CD14-positive monocyte (primary cell): Measurements from ENCODE around the gene RASGRP2. TPM values are rescaled to one million over a fixed set of nuclear protein-coding genes. Genes with fewer than 3 reads are reported as not detected.

Experiments
- DNase-seq, 3 donors: peaks; one replicate each; pipeline ENCODE4 v3.0.0-alpha.2; 2011 to 2022
- H2AFZ ChIP-seq: 2 replicates; pipeline ENCODE4 v1.6.0; 2012; ENCODE audit warnings: mild to moderate bottlenecking, low read depth, low read length, inconsistent platforms; ENCODE audit not compliant: insufficient read depth, poor library complexity, severe bottlenecking
- H3K27ac ChIP-seq, 2 donors: 1 replicate in 1 of 2; 2 replicates in 1 of 2; pipeline ENCODE4 v1.5.1; 2012 to 2013; ENCODE audit warnings: low read length in 2 of 2, control low read depth in 1 of 2, inconsistent platforms in 1 of 2, low read depth in 1 of 2, mild to moderate bottlenecking in 1 of 2
- H3K27me3 ChIP-seq, 2 donors: one replicate each; pipeline versions ENCODE4 v1.6.0 to v1.6.1; 2011 to 2013; ENCODE audit warnings: low read length in 2 of 2; ENCODE audit not compliant: control insufficient read depth in 2 of 2, insufficient read depth in 2 of 2
- H3K36me3 ChIP-seq, 2 donors: replicated peaks in 1 of 2; 1 replicate in 1 of 2; 2 replicates in 1 of 2; pipeline versions ENCODE4 v1.5.1 to v1.6.1; 2012 to 2013; ENCODE audit warnings: low read length in 2 of 2, control low read depth in 1 of 2, inconsistent platforms in 1 of 2, mild to moderate bottlenecking in 1 of 2; ENCODE audit not compliant: insufficient read depth in 2 of 2, control insufficient read depth in 1 of 2
- H3K4me1 ChIP-seq, 2 donors: 1 replicate in 1 of 2; 2 replicates in 1 of 2; pipeline versions ENCODE4 v1.5.1 to v1.6.1; 2012 to 2013; ENCODE audit warnings: low read length in 2 of 2, control low read depth in 1 of 2, inconsistent platforms in 1 of 2, mild to moderate bottlenecking in 1 of 2, moderate library complexity in 1 of 2; ENCODE audit not compliant: insufficient read depth in 2 of 2, control insufficient read depth in 1 of 2
- H3K4me2 ChIP-seq: replicated peaks from 2 replicates; pipeline ENCODE3; 2012; ENCODE audit warnings: low read length, moderate library complexity, mild to moderate bottlenecking; ENCODE audit not compliant: poor library complexity, severe bottlenecking; ENCODE audit errors: extremely low read depth
- H3K4me3 ChIP-seq, 3 experiments: fragments of 200-600 bp in 1 of 3; sonication (generic) in 1 of 3; replicated peaks in 1 of 3; 1 replicate in 2 of 3; 2 replicates in 1 of 3; pipeline ENCODE4 v1.5.1; 2011 to 2013; ENCODE audit warnings: low read length in 3 of 3, mild to moderate bottlenecking in 3 of 3, control low read depth in 2 of 3, low read depth in 2 of 3, inconsistent platforms in 1 of 3, moderate library complexity in 1 of 3
- H3K79me2 ChIP-seq: 2 replicates; pipeline ENCODE4 v1.6.0; 2012; ENCODE audit warnings: mild to moderate bottlenecking, control low read depth, inconsistent platforms, low read length, moderate library complexity; ENCODE audit not compliant: insufficient read depth
- H3K9ac ChIP-seq: 2 replicates; pipeline ENCODE4 v1.6.0; 2017; ENCODE audit warnings: low read length, mild to moderate bottlenecking; ENCODE audit not compliant: insufficient read depth, poor library complexity, severe bottlenecking
- H3K9me3 ChIP-seq, 2 donors: replicated peaks in 1 of 2; 1 replicate in 1 of 2; 2 replicates in 1 of 2; pipeline versions ENCODE4 v1.5.1 to v1.6.1; 2012 to 2013; ENCODE audit warnings: low read length in 2 of 2, control low read depth in 1 of 2; ENCODE audit not compliant: control insufficient read depth in 1 of 2, insufficient read depth in 1 of 2
- H4K20me1 ChIP-seq: 2 replicates; pipeline ENCODE4 v1.6.0; 2012; ENCODE audit warnings: mild to moderate bottlenecking, low read length, control low read depth, moderate library complexity; ENCODE audit not compliant: insufficient read depth
- H3K27ac Mint-ChIP-seq, 7 donors: one replicate each; pipeline ENCODE4 v1.8.0; 2020; ENCODE audit warnings: mild to moderate bottlenecking in 7 of 7, mixed read lengths in 7 of 7, moderate library complexity in 6 of 7, inconsistent platforms in 2 of 7
- H3K27me3 Mint-ChIP-seq, 3 donors: one replicate each; pipeline ENCODE4 v1.8.0; 2021 to 2022; ENCODE audit warnings: low read depth in 3 of 3, mild to moderate bottlenecking in 3 of 3, mixed read lengths in 3 of 3, moderate library complexity in 3 of 3, inconsistent platforms in 1 of 3
- H3K36me3 Mint-ChIP-seq, 2 donors: one replicate each; pipeline ENCODE4 v1.8.0; 2020; ENCODE audit warnings: mixed read lengths in 2 of 2, inconsistent platforms in 1 of 2, mild to moderate bottlenecking in 1 of 2
- H3K4me1 Mint-ChIP-seq: one replicate; pipeline ENCODE4 v1.8.0; 2020; ENCODE audit warnings: mild to moderate bottlenecking, mixed read lengths
- H3K4me3 Mint-ChIP-seq, 2 donors: one replicate each; pipeline ENCODE4 v1.8.0; 2020; ENCODE audit warnings: mild to moderate bottlenecking in 2 of 2, mixed read lengths in 2 of 2, moderate library complexity in 1 of 2
- H3K9me3 Mint-ChIP-seq, 7 donors: one replicate each; pipeline ENCODE4 v1.8.0; 2020 to 2022; ENCODE audit warnings: mixed read lengths in 7 of 7, mild to moderate bottlenecking in 6 of 7, moderate library complexity in 6 of 7, inconsistent platforms in 2 of 7
- CTCF ChIP-seq: fragments of 200-600 bp; IDR thresholded peaks from one replicate; pipeline ENCODE4 v1.8.0; 2022; ENCODE audit warnings: antibody characterized with exemption, mild to moderate bottlenecking
- WGBS: methylation state at CpG from one replicate; pipeline ENCODE4 v1.1.5; 2013; ENCODE audit warnings: missing lambda C conversion rate; ENCODE audit not compliant: insufficient coverage; 5-methylcytosine and 5-hydroxymethylcytosine counted together
- intact Hi-C, 2 donors: fragments of 100-400 bp; cut with micrococcal nuclease; formaldehyde crosslinking; loops; one replicate each; pipeline versions ENCODE4 v1.15.0 to v1.15.1; 2023
- polyA plus RNA-seq, 3 donors: library from polyadenylated mRNA; depleted of rRNA in 1 of 3; unstranded in 2 of 3; stranded (reverse) in 1 of 3; fragments of 300-500 nt in 2 of 3; fragments of >200 nt in 1 of 3; fragmentation: Illumina TruSeq in 2 of 3; gene quantifications; 1 replicate in 2 of 3; 2 replicates in 1 of 3; pipeline ENCODE4 v1.2.3, GENCODE V29; 2012 to 2021

RASGRP2 gene
- polyA plus RNA-seq, 3 donors, result 67.6 to 242 (median 68.8) TPM

GRCh38 chr11:64759131-64759721 is 15.3 kb upstream of the RASGRP2 start:
- H3K36me3 Mint-ChIP-seq, result peaks cover 24 to 28% of the 10 kb centered on the region in 2 donors
- no peak overlapping the region for H3K4me3 ChIP-seq
- no peaks in the 10 kb centered on the region for H3K27me3 ChIP-seq
- peaks cover 0 to 5% (median 3%) of the 10 kb centered on the region in 3 donors for H3K27me3 Mint-ChIP-seq
- no peak for DNase-seq
- no peak overlapping the region for H2AFZ ChIP-seq
- WGBS, result 92% methylated on average over 19 of the region's 21 CpGs
- H3K9me3 Mint-ChIP-seq, result no peaks in the 10 kb centered on the region
- no peak for TF ChIP-seq CTCF
- peaks cover 0 to 8% of the 10 kb centered on the region in 2 donors for H3K4me1 ChIP-seq
- H3K27ac ChIP-seq, result no peak overlapping the region
- H3K27ac Mint-ChIP-seq, result peak overlapping the region in 1 of 7 donors; percentile 32
- H3K79me2 ChIP-seq, result peaks cover 3% of the 10 kb centered on the region
- H3K9ac ChIP-seq, result no peak overlapping the region
- peaks cover 38% of the 10 kb centered on the region for H4K20me1 ChIP-seq
- H3K4me3 Mint-ChIP-seq, result no peak overlapping the region
- H3K36me3 ChIP-seq, result peaks cover 21 to 24% of the 10 kb centered on the region in 2 donors
- peaks cover 21% of the 10 kb centered on the region for H3K4me1 Mint-ChIP-seq
- H3K4me2 ChIP-seq, result no peak overlapping the region
- H3K9me3 ChIP-seq, result no peaks in the 10 kb centered on the region
- intact Hi-C loops, result no loop called here

DNA sequence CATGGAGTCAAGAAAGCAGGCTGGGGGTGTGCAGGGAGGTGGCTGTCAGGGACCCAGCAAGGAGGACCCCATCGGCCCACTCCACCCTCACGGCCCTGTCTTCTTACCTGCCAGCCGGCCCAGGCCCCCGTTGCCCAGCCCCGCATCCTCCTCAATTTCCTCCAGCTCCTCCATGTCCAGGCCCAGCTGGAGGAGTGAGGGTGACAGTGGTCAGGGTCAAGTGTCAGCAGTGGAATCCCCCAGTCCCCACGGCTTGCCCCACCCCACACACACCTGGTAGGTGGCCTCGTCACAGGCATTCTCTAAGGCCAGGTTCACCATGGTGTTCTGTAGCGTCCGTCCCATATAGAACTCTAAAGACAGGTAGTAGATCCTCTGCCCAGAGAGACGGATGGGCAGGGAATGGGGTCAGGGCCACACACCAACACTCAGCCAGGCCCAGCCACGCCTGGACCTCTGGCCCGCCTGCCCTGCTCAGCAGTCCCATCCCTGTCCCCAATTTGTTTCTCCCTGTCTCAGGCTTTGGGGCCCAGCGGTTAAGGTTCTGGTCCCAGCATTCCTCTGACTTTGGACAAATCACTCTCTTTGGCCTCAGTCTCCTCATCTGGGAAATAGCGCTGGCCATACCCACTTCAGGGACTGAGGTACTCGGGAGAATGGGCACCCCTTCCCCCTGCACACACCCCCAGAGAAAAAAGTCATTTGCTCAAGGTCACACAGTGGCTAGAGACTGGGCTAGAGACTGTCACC is 14.6 kb upstream of the RASGRP2 start:
- Histone ChIP-seq H3K79me2 (no peaks in the 10 kb centered on the region), H3K9ac (no peak overlapping the region), H3K27ac (no peak overlapping the region), H3K36me3 (peaks cover 14 to 17% of the 10 kb centered on the region in 2 donors), H3K9me3 (no peaks in the 10 kb centered on the region), H3K4me3 (no peak overlapping the region), H4K20me1 (peaks cover 31% of the 10 kb centered on the region), H3K4me1 (peaks cover 0 to under 1% of the 10 kb centered on the region in 2 donors), H3K4me2 (no peak overlapping the region), H2AFZ (no peak overlapping the region), H3K27me3 (no peaks in the 10 kb centered on the region)
- DNase-seq, result no peak
- H3K27me3 Mint-ChIP-seq, result peaks cover 0 to 5% (median 3%) of the 10 kb centered on the region in 3 donors
- 100% methylated on average over 6 of the region's 15 CpGs for WGBS
- H3K4me1 Mint-ChIP-seq, result peaks cover 16% of the 10 kb centered on the region
- no peak for TF ChIP-seq CTCF
- intact Hi-C loops, result no loop called here
- H3K36me3 Mint-ChIP-seq, result peaks cover 19 to 21% of the 10 kb centered on the region in 2 donors
- H3K9me3 Mint-ChIP-seq, result no peaks in the 10 kb centered on the region
- peak overlapping the region in 1 of 7 donors; percentile 75 for H3K27ac Mint-ChIP-seq
- no peak overlapping the region for H3K4me3 Mint-ChIP-seq
